GM12892 (cell line): ENCODE results near the gene PDCD11.

ENCODE experiments used
- POLR2A ChIP-seq: IDR thresholded peaks from 2 replicates; pipeline ENCODE4 v1.6.1; 2011; ENCODE audit warnings: low read depth, low read length, control low read depth
- TAF1 ChIP-seq: IDR thresholded peaks from 2 replicates; pipeline ENCODE4 v1.6.1; 2011; ENCODE audit warnings: low read depth, mild to moderate bottlenecking, control low read depth, low read length, borderline replicate concordance

GRCh38 chr10:103447187-103447586 is 50.8 kb downstream of the PDCD11 start:
- TF ChIP-seq TAF1 (no peak), POLR2A (no peak)
